ENCODE measurements around the gene CYP1B1. TPM values are rescaled to one million over a fixed set of nuclear protein-coding genes. Genes with fewer than 3 reads are reported as not detected.
A peak's percentile ranks its signal among the peaks of the same experiment; 100 is the strongest.

The CYP1B1 gene
- total and polyA plus RNA-seq, 2 of the 4 experiments (the other 2 are of a cell fraction), result 0.65 to 1.1 TPM

- no peak overlapping the region for H3K4ac ChIP-seq (ENCODE audit: low read depth, low read length)
- ChIA-PET POLR2A (ENCODE audit: unreplicated experiment) (no interaction called here), CTCF (interaction anchor here (0.5 to 1.0 kb wide), 5 partner anchors 140 to 878 kb away, joined by 3 to 4 read pairs (median 3); no protein-coding TSS in a partner anchor)
- no peak overlapping the region for H2BK5ac ChIP-seq (ENCODE audit: low read depth, low read length, poor library complexity, severe bottlenecking)
- H3K9me1 ChIP-seq (ENCODE audit: insufficient read depth, low read length), result no peaks in the 10 kb centered on the region
- no peak overlapping the region for H3K4me2 ChIP-seq (ENCODE audit: low read depth, low read length)
- H3K23ac ChIP-seq (ENCODE audit: low read depth, low read length), result no peak overlapping the region
- H2BK20ac ChIP-seq (ENCODE audit: low read depth, low read length), result no peak overlapping the region
- no peak overlapping the region for H4K91ac ChIP-seq (ENCODE audit: insufficient read depth, low read depth, low read length)
- in situ Hi-C loops (cut with MboI; ENCODE audit: low sequenced_read_pairs), result no loop called here
- no peak overlapping the region for H2AFZ ChIP-seq (replicated peaks; ENCODE audit: low read length, poor library complexity)
- no peak overlapping the region; the same call in 1 of the 2 replicates for H4K5ac ChIP-seq (ENCODE audit: low read depth, low read length)
- no CpG with 5 or more reads among the region's 8 CpGs for WGBS, 2 experiments (ENCODE audit: extremely low coverage in 2 of 2, insufficient read length in 1 of 2)
- DNase-seq, result peak; percentile 51
- H3K4me3 ChIP-seq (ENCODE audit: insufficient read depth, low read depth, low read length), result no peak overlapping the region
- no peak overlapping the region for H3K9ac ChIP-seq (ENCODE audit: low read depth, low read length)
- no peak overlapping the region for H2BK120ac ChIP-seq (ENCODE audit: low read depth, low read length)
- intact Hi-C loops (cut with micrococcal nuclease), result loop anchor here (1.0 to 5.0 kb wide), 3 partner anchors 38 to 159 kb away; partner anchors contain the start of gene CYP1B1
- peaks cover 4% of the 10 kb centered on the region; the same call in 1 of the 2 replicates for H3K4me1 ChIP-seq (ENCODE audit: control insufficient read depth, insufficient read depth, low read length)
- H4K8ac ChIP-seq (ENCODE audit: low read depth in 2 of 2, low read length in 2 of 2), result peak overlapping the region in 1 of 2 experiments; percentile 14; a peak in 1 of 4 replicates
- H3K79me1 ChIP-seq (ENCODE audit: low read depth in 1 of 2, low read length in 2 of 2), result no peaks in the 10 kb centered on the region
- H2BK15ac ChIP-seq (ENCODE audit: low read depth, low read length), result no peak overlapping the region; the same call in 2 of the 3 replicates
- peak; percentile 91 for ATAC-seq (ENCODE audit: low read depth)
- no peaks in the 10 kb centered on the region for H3K36me3 ChIP-seq (ENCODE audit: control insufficient read depth, insufficient read depth, low read length)
- no peaks in the 10 kb centered on the region for H4K20me1 ChIP-seq (ENCODE audit: insufficient read depth, low read length)
- no peak overlapping the region for H2AK5ac ChIP-seq (ENCODE audit: low read depth, low read length)
- no peak overlapping the region for H2AK9ac ChIP-seq (replicated peaks; ENCODE audit: low read depth, low read length, poor library complexity)
- no peak overlapping the region for H3K27ac ChIP-seq (ENCODE audit: insufficient read depth, low read length)
- dilution Hi-C loops (cut with HindIII; ENCODE audit: low sequenced_read_pairs, unreplicated experiment), result no loop called here
- no peaks in the 10 kb centered on the region for H3K9me3 ChIP-seq (ENCODE audit: control insufficient read depth, insufficient read depth, low read length)
- H3K18ac ChIP-seq (ENCODE audit: low read depth, low read length), result no peak overlapping the region; the same call in 1 of the 2 replicates
- peaks cover 11% of the 10 kb centered on the region; the same call in 1 of the 2 replicates for H3K27me3 ChIP-seq (ENCODE audit: control insufficient read depth, insufficient read depth, low read length)
- no peak overlapping the region for H3K14ac ChIP-seq (replicated peaks; ENCODE audit: low read depth, low read length)
- no TSS peak for BruUV-seq (replicated peaks)
- H3K56ac ChIP-seq (ENCODE audit: extremely low read depth, insufficient read depth, low read length), result no peak overlapping the region
- peak; percentile 83 for TF ChIP-seq RAD21 (IDR thresholded peaks at IDR 0.05; ENCODE audit: low read length)
- peak; percentile 82 for TF ChIP-seq SMC3 (IDR thresholded peaks at IDR 0.05; ENCODE audit: low read depth, low read length)
- TF ChIP-seq MAFK (IDR thresholded peaks at IDR 0.05; ENCODE audit: low read depth, low read length), result no peak
- no peak for TF ChIP-seq ELK1 (IDR thresholded peaks at IDR 0.05; ENCODE audit: borderline replicate concordance, low read depth, low read length)
- TF ChIP-seq BHLHE40 (IDR thresholded peaks at IDR 0.05; ENCODE audit: low read depth, low read length), result no peak
- TF ChIP-seq NFE2L2 (IDR thresholded peaks at IDR 0.05; ENCODE audit: low read depth, low read length), result no peak
- no peak for TF ChIP-seq FOS (IDR thresholded peaks at IDR 0.05; ENCODE audit: low read depth, low read length)
- TF ChIP-seq USF2 (IDR thresholded peaks at IDR 0.05; ENCODE audit: low read depth, low read length), result no peak
- peak; percentile 59 for TF ChIP-seq CEBPB (IDR thresholded peaks at IDR 0.05; ENCODE audit: low read depth, low read length)
- no peak for TF ChIP-seq MAZ (IDR thresholded peaks at IDR 0.05; ENCODE audit: borderline replicate concordance, low read depth, low read length)
- TF ChIP-seq MXI1 (IDR thresholded peaks at IDR 0.05; ENCODE audit: borderline replicate concordance, low read depth, low read length), result no peak
- TF ChIP-seq CHD1 (IDR thresholded peaks at IDR 0.05; ENCODE audit: low read depth, low read length), result no peak
- no peak for TF ChIP-seq POLR2A (IDR thresholded peaks at IDR 0.05; ENCODE audit: low read depth, low read length)
- no peak for TF ChIP-seq RCOR1 (IDR thresholded peaks at IDR 0.05; ENCODE audit: insufficient replicate concordance, low read length)
- TF ChIP-seq RFX5 (IDR thresholded peaks at IDR 0.05; ENCODE audit: low read depth, low read length), result no peak
Observed at GRCh38 chr2:38115216-38116032, 39.5 kb upstream of the CYP1B1 start.

All from IMR-90 (cell line).